Measurements from ENCODE around the gene BBS2. TPM values are rescaled to one million over a fixed set of nuclear protein-coding genes. Genes with fewer than 3 reads are reported as not detected.

The BBS2 gene
- total and polyA plus RNA-seq, 2 of the 13 experiments (the other 11 are each of a cell fraction or from before 2014, with no cell fraction given): 59.7 to 68.3 TPM

- no peak for TF ChIP-seq GTF2F1 (IDR thresholded peaks at IDR 0.05; ENCODE audit: low read length)
- TF ChIP-seq PRDM15 (CRISPR knock-in tag; IDR thresholded peaks at IDR 0.05): no peak
- peak; percentile 36; the same call in 1 of the 2 replicates for TF ChIP-seq ZBTB4 (CRISPR knock-in tag; IDR thresholded peaks at IDR 0.05; ENCODE audit: borderline replicate concordance)
- no peak for TF ChIP-seq IRF9 (CRISPR knock-in tag; IDR thresholded peaks at IDR 0.05; ENCODE audit: borderline replicate concordance)
- no peak for TF ChIP-seq RBFOX2 (IDR thresholded peaks at IDR 0.05; ENCODE audit: low read depth, low read length)
- TF ChIP-seq, protein P1, sequence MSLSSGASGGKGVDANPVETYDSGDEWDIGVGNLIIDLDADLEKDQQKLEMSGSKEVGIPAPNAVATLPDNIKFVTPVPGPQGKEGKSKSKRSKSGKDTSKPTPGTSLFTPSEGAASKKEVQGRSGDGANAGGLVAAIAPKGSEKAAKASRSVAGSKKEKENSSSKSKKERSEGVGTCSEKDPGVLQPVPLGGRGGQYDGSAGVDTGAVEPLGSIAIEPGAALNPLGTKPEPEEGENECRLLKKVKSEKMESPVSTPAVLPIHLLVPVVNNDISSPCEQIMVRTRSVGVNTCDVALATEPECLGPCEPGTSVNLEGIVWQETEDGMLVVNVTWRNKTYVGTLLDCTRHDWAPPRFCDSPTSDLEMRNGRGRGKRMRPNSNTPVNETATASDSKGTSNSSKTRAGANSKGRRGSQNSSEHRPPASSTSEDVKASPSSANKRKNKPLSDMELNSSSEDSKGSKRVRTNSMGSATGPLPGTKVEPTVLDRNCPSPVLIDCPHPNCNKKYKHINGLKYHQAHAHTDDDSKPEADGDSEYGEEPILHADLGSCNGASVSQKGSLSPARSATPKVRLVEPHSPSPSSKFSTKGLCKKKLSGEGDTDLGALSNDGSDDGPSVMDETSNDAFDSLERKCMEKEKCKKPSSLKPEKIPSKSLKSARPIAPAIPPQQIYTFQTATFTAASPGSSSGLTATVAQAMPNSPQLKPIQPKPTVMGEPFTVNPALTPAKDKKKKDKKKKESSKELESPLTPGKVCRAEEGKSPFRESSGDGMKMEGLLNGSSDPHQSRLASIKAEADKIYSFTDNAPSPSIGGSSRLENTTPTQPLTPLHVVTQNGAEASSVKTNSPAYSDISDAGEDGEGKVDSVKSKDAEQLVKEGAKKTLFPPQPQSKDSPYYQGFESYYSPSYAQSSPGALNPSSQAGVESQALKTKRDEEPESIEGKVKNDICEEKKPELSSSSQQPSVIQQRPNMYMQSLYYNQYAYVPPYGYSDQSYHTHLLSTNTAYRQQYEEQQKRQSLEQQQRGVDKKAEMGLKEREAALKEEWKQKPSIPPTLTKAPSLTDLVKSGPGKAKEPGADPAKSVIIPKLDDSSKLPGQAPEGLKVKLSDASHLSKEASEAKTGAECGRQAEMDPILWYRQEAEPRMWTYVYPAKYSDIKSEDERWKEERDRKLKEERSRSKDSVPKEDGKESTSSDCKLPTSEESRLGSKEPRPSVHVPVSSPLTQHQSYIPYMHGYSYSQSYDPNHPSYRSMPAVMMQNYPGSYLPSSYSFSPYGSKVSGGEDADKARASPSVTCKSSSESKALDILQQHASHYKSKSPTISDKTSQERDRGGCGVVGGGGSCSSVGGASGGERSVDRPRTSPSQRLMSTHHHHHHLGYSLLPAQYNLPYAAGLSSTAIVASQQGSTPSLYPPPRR (CRISPR knock-in tag; IDR thresholded peaks at IDR 0.05; ENCODE audit: borderline replicate concordance): peak; percentile 90
- TF ChIP-seq ZNF260 (CRISPR knock-in tag; IDR thresholded peaks at IDR 0.05; ENCODE audit: borderline replicate concordance, low read depth): no peak
- TF ChIP-seq ZNF780A (CRISPR knock-in tag; IDR thresholded peaks at IDR 0.05): no peak
- no peak for TF ChIP-seq RCOR2 (CRISPR knock-in tag; IDR thresholded peaks at IDR 0.05)
- TF ChIP-seq CTCF (CRISPR knock-in tag; IDR thresholded peaks at IDR 0.05): no peak
- TF ChIP-seq HDAC6 (IDR thresholded peaks at IDR 0.05; ENCODE audit: low read depth, low read length): no peak
- TF ChIP-seq ZNF589 (CRISPR knock-in tag; conservative IDR thresholded peaks at IDR 0.05): no peak
Observed at GRCh38 chr16:56551796-56552738, 32.2 kb upstream of the BBS2 start (continued).

Data from HepG2 (cell line).